Caco-2 (cell line): ENCODE results near the gene RNF217. TPM values are rescaled to one million over a fixed set of nuclear protein-coding genes. Genes with fewer than 3 reads are reported as not detected.

Experiments used
- BruUV-seq: library from RNA; stranded (reverse); fragments of 400-500 nt; replicated peaks from 2 replicates; lab custom pipeline; 2021; lab: Mats Ljungman, UMichigan
- CTCF ChIA-PET: fragments of 300-600 bp; sonication (Branson Sonifier 250); formaldehyde crosslinking; loops from one replicate; lab custom pipeline; 2022; ENCODE audit warnings: antibody characterized with exemption; lab: Charles Lee
- POLR2A ChIA-PET: fragments of 300-600 bp; sonication (Branson Sonifier 250); formaldehyde crosslinking; loops from one replicate; lab custom pipeline; 2022; ENCODE audit warnings: antibody characterized with exemption; lab: Charles Lee
- DNase-seq, 2 experiments: peaks; one replicate each; pipeline versions ENCODE4 v3.0.0 to v3.0.0-alpha.2; 2020 to 2022
- H3K27me3 ChIP-seq: replicated peaks from 2 replicates; pipeline ENCODE4 v1.6.0; 2011; ENCODE audit warnings: low read length; ENCODE audit not compliant: control insufficient read depth, insufficient read depth
- H3K36me3 ChIP-seq: 2 replicates; pipeline ENCODE4 v1.5.1; 2011; ENCODE audit warnings: low read length; ENCODE audit not compliant: control insufficient read depth, insufficient read depth
- H3K4me1 ChIP-seq: fragments of 250-450 bp; sonication (Bioruptor Pico); 2 replicates; pipeline ENCODE4 v1.5.1; 2020; ENCODE audit warnings: mild to moderate bottlenecking
- H3K4me3 ChIP-seq: 2 replicates; pipeline ENCODE4 v1.5.1; 2011; ENCODE audit warnings: low read depth, mild to moderate bottlenecking, control low read depth, low read length
- H3K9me3 ChIP-seq: fragments of 250-450 bp; sonication (Bioruptor Pico); 2 replicates; pipeline ENCODE4 v1.5.1; 2020; ENCODE audit warnings: mild to moderate bottlenecking, moderate library complexity
- H3K27ac Mint-ChIP-seq: one replicate; pipeline ENCODE4 v1.8.0; 2022; ENCODE audit warnings: mixed read lengths; ENCODE audit not compliant: unreplicated experiment
- H3K27me3 Mint-ChIP-seq: one replicate; pipeline ENCODE4 v1.8.0; 2022; ENCODE audit warnings: mixed read lengths; ENCODE audit not compliant: insufficient read depth, unreplicated experiment
- H3K36me3 Mint-ChIP-seq: one replicate; pipeline ENCODE4 v1.8.0; 2022; ENCODE audit warnings: mild to moderate bottlenecking, mixed read lengths; ENCODE audit not compliant: insufficient read depth, unreplicated experiment
- H3K4me1 Mint-ChIP-seq: one replicate; pipeline ENCODE4 v1.8.0; 2022; ENCODE audit warnings: low read depth, mixed read lengths; ENCODE audit not compliant: unreplicated experiment
- H3K4me3 Mint-ChIP-seq: one replicate; pipeline ENCODE4 v1.8.0; 2022; ENCODE audit warnings: mild to moderate bottlenecking, moderate library complexity, mixed read lengths; ENCODE audit not compliant: unreplicated experiment
- H3K9me3 Mint-ChIP-seq: one replicate; pipeline ENCODE4 v1.8.0; 2022; ENCODE audit warnings: mixed read lengths; ENCODE audit not compliant: unreplicated experiment
- CTCF ChIP-seq, 2 experiments: fragments of 200-600 bp in 1 of 2; IDR thresholded peaks; 1 replicate in 1 of 2; 2 replicates in 1 of 2; pipeline versions ENCODE4 v1.5.1 to v1.8.0; 2011 to 2022; ENCODE audit warnings: antibody characterized with exemption in 1 of 2, control low read depth in 1 of 2, inconsistent platforms in 1 of 2, low read depth in 1 of 2, low read length in 1 of 2, mild to moderate bottlenecking in 1 of 2, moderate library complexity in 1 of 2; ENCODE audit not compliant: insufficient read depth in 1 of 2, severe bottlenecking in 1 of 2, unreplicated experiment in 1 of 2
- intact Hi-C: fragments of 100-400 bp; cut with micrococcal nuclease; formaldehyde crosslinking; loops from one replicate; pipeline ENCODE4 v1.10.0; 2022; ENCODE audit not compliant: unreplicated experiment
- total RNA-seq: library from RNA; stranded (reverse); gene quantifications from 2 replicates; pipeline ENCODE4 v1.2.3, GENCODE V29; 2022

RNF217 gene
- total RNA-seq, 1 experiment from 2014 or later, result 0.09 TPM

GRCh38 chr6:125129354-125129753 lies 167.1 kb downstream of the RNF217 start:
- no peaks in the 10 kb centered on the region for H3K36me3 ChIP-seq
- Mint-ChIP-seq H3K4me1 (no peaks in the 10 kb centered on the region), H3K27me3 (peaks cover 2% of the 10 kb centered on the region), H3K4me3 (no peak overlapping the region), H3K27ac (no peak overlapping the region), H3K9me3 (no peaks in the 10 kb centered on the region), H3K36me3 (no peaks in the 10 kb centered on the region)
- H3K4me3 ChIP-seq, result no peak overlapping the region
- no peaks in the 10 kb centered on the region for H3K9me3 ChIP-seq
- intact Hi-C loops, result no loop called here
- no peak for DNase-seq
- ChIA-PET POLR2A (no interaction called here), CTCF (no interaction called here)
- no peaks in the 10 kb centered on the region for H3K27me3 ChIP-seq
- no peak for TF ChIP-seq CTCF (IDR thresholded peaks at IDR 0.05; ENCODE audit: insufficient read depth in 1 of 2, low read depth in 1 of 2, low read length in 1 of 2, severe bottlenecking in 1 of 2, unreplicated experiment in 1 of 2)
- no peaks in the 10 kb centered on the region for H3K4me1 ChIP-seq
- BruUV-seq, result no TSS peak

- POLR2A ChIA-PET, result no interaction called here
- no peaks in the 10 kb centered on the region for H3K36me3 Mint-ChIP-seq
- BruUV-seq, result no TSS peak
Measured at GRCh38 chr6:125132058-125132457, 169.8 kb downstream of the RNF217 start.

GRCh38 chr6:125136378-125136777 lies 174.1 kb downstream of the RNF217 start:
- H3K4me3 ChIP-seq, result no peak overlapping the region
- Mint-ChIP-seq H3K4me1 (no peaks in the 10 kb centered on the region), H3K4me3 (no peak overlapping the region), H3K36me3 (no peaks in the 10 kb centered on the region), H3K27me3 (peaks cover 2% of the 10 kb centered on the region), H3K27ac (no peak overlapping the region), H3K9me3 (no peaks in the 10 kb centered on the region)
- no peaks in the 10 kb centered on the region for H3K9me3 ChIP-seq
- no peaks in the 10 kb centered on the region for H3K36me3 ChIP-seq
- ChIA-PET CTCF (no interaction called here), POLR2A (no interaction called here)
- DNase-seq, result no peak
- no peak for TF ChIP-seq CTCF (IDR thresholded peaks at IDR 0.05; ENCODE audit: insufficient read depth in 1 of 2, low read depth in 1 of 2, low read length in 1 of 2, severe bottlenecking in 1 of 2, unreplicated experiment in 1 of 2)
- no peaks in the 10 kb centered on the region for H3K27me3 ChIP-seq
- BruUV-seq, result no TSS peak
- no peaks in the 10 kb centered on the region for H3K4me1 ChIP-seq
- intact Hi-C loops, result no loop called here

More at GRCh38 chr6:125132058-125132457, 169.8 kb downstream of the RNF217 start:
- no peak overlapping the region for H3K4me3 ChIP-seq
- no peak for DNase-seq
- H3K9me3 ChIP-seq, result no peaks in the 10 kb centered on the region
- intact Hi-C loops, result no loop called here
- no peak for TF ChIP-seq CTCF (IDR thresholded peaks at IDR 0.05; ENCODE audit: insufficient read depth in 1 of 2, low read depth in 1 of 2, low read length in 1 of 2, severe bottlenecking in 1 of 2, unreplicated experiment in 1 of 2)
- H3K4me1 ChIP-seq, result no peaks in the 10 kb centered on the region
- peaks cover 2% of the 10 kb centered on the region for H3K27me3 Mint-ChIP-seq
- CTCF ChIA-PET, result no interaction called here
- H3K9me3 Mint-ChIP-seq, result no peaks in the 10 kb centered on the region
- no peaks in the 10 kb centered on the region for H3K36me3 ChIP-seq
- H3K27me3 ChIP-seq, result no peaks in the 10 kb centered on the region
- H3K27ac Mint-ChIP-seq, result no peak overlapping the region
- no peak overlapping the region for H3K4me3 Mint-ChIP-seq
- H3K4me1 Mint-ChIP-seq, result no peaks in the 10 kb centered on the region
